Liver (tissue), 9 donors: ENCODE measurements around the gene IQGAP2. TPM values are rescaled to one million over a fixed set of nuclear protein-coding genes. Genes with fewer than 3 reads are reported as not detected.

ENCODE experiments used
- DNase-seq: peaks from one replicate; pipeline ENCODE4 v3.0.0-alpha.2; 2017; ENCODE audit warnings: low spot score
- H3K27ac ChIP-seq, 2 donors: one replicate each; pipeline ENCODE4 v1.7.0; 2013; ENCODE audit warnings: inconsistent platforms in 2 of 2, low read length in 2 of 2, control low read depth in 1 of 2, low read depth in 1 of 2, mild to moderate bottlenecking in 1 of 2
- H3K27me3 ChIP-seq, 4 donors: one replicate each; pipeline versions ENCODE4 v1.6.1 to v1.7.0; 2013; ENCODE audit warnings: low read length in 3 of 4, inconsistent platforms in 1 of 4, mild to moderate bottlenecking in 1 of 4, moderate library complexity in 1 of 4; ENCODE audit not compliant: control insufficient read depth in 4 of 4, insufficient read depth in 4 of 4
- H3K36me3 ChIP-seq, 4 donors: one replicate each; pipeline versions ENCODE4 v1.6.1 to v1.7.0; 2013; ENCODE audit warnings: low read length in 3 of 4, mild to moderate bottlenecking in 3 of 4, low read depth in 1 of 4, moderate library complexity in 1 of 4; ENCODE audit not compliant: control insufficient read depth in 4 of 4, insufficient read depth in 3 of 4
- H3K4me1 ChIP-seq, 4 donors: one replicate each; pipeline versions ENCODE4 v1.6.1 to v1.7.0; 2013; ENCODE audit warnings: low read length in 3 of 4, mild to moderate bottlenecking in 3 of 4, moderate library complexity in 1 of 4; ENCODE audit not compliant: control insufficient read depth in 4 of 4, insufficient read depth in 4 of 4
- H3K4me3 ChIP-seq, 3 donors: one replicate each; pipeline versions ENCODE4 v1.6.1 to v1.7.0; 2013; ENCODE audit warnings: low read length in 3 of 3, control low read depth in 1 of 3, low read depth in 1 of 3, mild to moderate bottlenecking in 1 of 3
- H3K9ac ChIP-seq, 2 donors: one replicate each; pipeline ENCODE4 v1.7.0; 2013; ENCODE audit warnings: low read length in 2 of 2, mild to moderate bottlenecking in 2 of 2, moderate library complexity in 2 of 2, control low read depth in 1 of 2, low read depth in 1 of 2
- H3K9me3 ChIP-seq, 4 donors: one replicate each; pipeline versions ENCODE4 v1.6.1 to v1.7.0; 2013; ENCODE audit warnings: low read length in 3 of 4; ENCODE audit not compliant: control insufficient read depth in 4 of 4
- EGR1 ChIP-seq, 2 donors: IDR thresholded peaks; 2 replicates each; pipeline ENCODE4 v1.6.1; 2016 to 2018; ENCODE audit warnings: antibody characterized with exemption in 2 of 2, low read depth in 2 of 2
- FOXA1 ChIP-seq: IDR thresholded peaks from 2 replicates; pipeline ENCODE4 v1.6.1; 2016; ENCODE audit warnings: antibody characterized with exemption
- FOXA2 ChIP-seq: IDR thresholded peaks from 2 replicates; pipeline ENCODE4 v1.6.1; 2016; ENCODE audit warnings: antibody characterized with exemption
- GABPA ChIP-seq, 2 donors: IDR thresholded peaks in 1 of 2; conservative IDR thresholded peaks in 1 of 2; 2 replicates each; pipeline ENCODE4 v1.6.1; 2016; ENCODE audit warnings: antibody characterized with exemption in 2 of 2, mild to moderate bottlenecking in 1 of 2, moderate library complexity in 1 of 2
- HNF4A ChIP-seq, 2 donors: conservative IDR thresholded peaks; 2 replicates each; pipeline ENCODE4 v1.6.1; 2016; ENCODE audit warnings: antibody characterized with exemption in 2 of 2, mild to moderate bottlenecking in 2 of 2
- HNF4G ChIP-seq: IDR thresholded peaks from 2 replicates; pipeline ENCODE4 v1.6.1; 2016; ENCODE audit warnings: antibody characterized with exemption
- JUND ChIP-seq, 2 donors: IDR thresholded peaks; 2 replicates each; pipeline ENCODE4 v1.6.1; 2016; ENCODE audit warnings: antibody characterized with exemption in 2 of 2
- NR2F2 ChIP-seq: IDR thresholded peaks from 2 replicates; pipeline ENCODE4 v1.6.1; 2016; ENCODE audit warnings: antibody characterized with exemption
- RXRA ChIP-seq, 2 donors: IDR thresholded peaks; 2 replicates each; pipeline ENCODE4 v1.6.1; 2017 to 2018; ENCODE audit warnings: antibody characterized with exemption in 2 of 2, mild to moderate bottlenecking in 1 of 2
- SP1 ChIP-seq: IDR thresholded peaks from 2 replicates; pipeline ENCODE4 v1.6.1; 2018; ENCODE audit warnings: antibody characterized with exemption, mild to moderate bottlenecking
- TAF1 ChIP-seq: conservative IDR thresholded peaks from 2 replicates; pipeline ENCODE4 v1.6.1; 2016; ENCODE audit warnings: antibody characterized with exemption, mild to moderate bottlenecking
- YY1 ChIP-seq: IDR thresholded peaks from 2 replicates; pipeline ENCODE4 v1.6.1; 2016; ENCODE audit warnings: antibody characterized with exemption, mild to moderate bottlenecking
- WGBS: extraction: QIAGEN DNeasy Blood & Tissue Kit; methylation state at CpG from one replicate; pipeline ENCODE4 v1.1.7; 2013; 5-methylcytosine and 5-hydroxymethylcytosine counted together
- polyA plus RNA-seq, 2 donors: library from polyadenylated mRNA; stranded (reverse) in 1 of 2; unstranded in 1 of 2; fragments of 200-250 nt in 1 of 2; fragments of >200 nt in 1 of 2; fragmentation: Nextera tagmentation in 1 of 2; extraction: Ambion mirVana in 1 of 2; gene quantifications; one replicate each; pipeline versions ENCODE4 v1.2.1 to v1.2.3, GENCODE V29; 2013 to 2015
- total RNA-seq, 2 donors: library from RNA; depleted of rRNA; stranded (reverse); fragments of >200 nt; gene quantifications; one replicate each; pipeline ENCODE4 v1.2.3, GENCODE V29; 2014
- TF ChIP-seq, protein P1 (sequence below): IDR thresholded peaks from 2 replicates; pipeline ENCODE4 v1.6.1; 2016; ENCODE audit warnings: antibody characterized with exemption
- TF ChIP-seq, protein P2 (sequence below): fragments of 150-350 bp; IDR thresholded peaks from 2 replicates; pipeline ENCODE4 v1.5.1; 2017; ENCODE audit warnings: improper control_type of control experiment, low read depth, low read length; ENCODE audit not compliant: missing input control
- TF ChIP-seq, protein P3 (sequence below): IDR thresholded peaks from 2 replicates; pipeline ENCODE4 v1.6.1; 2016; ENCODE audit warnings: antibody characterized with exemption
- TF ChIP-seq, protein P4 (sequence below): IDR thresholded peaks from 2 replicates; pipeline ENCODE4 v1.6.1; 2016; ENCODE audit warnings: antibody characterized with exemption
- donor health status: healthy.
- donor health status: healthy.
- donor health status: healthy.
- donor health status: healthy.
- donor health status: healthy.

The IQGAP2 gene
- total and polyA plus RNA-seq, 4 donors, result 41.5 to 205 (median 102) TPM

DNA sequence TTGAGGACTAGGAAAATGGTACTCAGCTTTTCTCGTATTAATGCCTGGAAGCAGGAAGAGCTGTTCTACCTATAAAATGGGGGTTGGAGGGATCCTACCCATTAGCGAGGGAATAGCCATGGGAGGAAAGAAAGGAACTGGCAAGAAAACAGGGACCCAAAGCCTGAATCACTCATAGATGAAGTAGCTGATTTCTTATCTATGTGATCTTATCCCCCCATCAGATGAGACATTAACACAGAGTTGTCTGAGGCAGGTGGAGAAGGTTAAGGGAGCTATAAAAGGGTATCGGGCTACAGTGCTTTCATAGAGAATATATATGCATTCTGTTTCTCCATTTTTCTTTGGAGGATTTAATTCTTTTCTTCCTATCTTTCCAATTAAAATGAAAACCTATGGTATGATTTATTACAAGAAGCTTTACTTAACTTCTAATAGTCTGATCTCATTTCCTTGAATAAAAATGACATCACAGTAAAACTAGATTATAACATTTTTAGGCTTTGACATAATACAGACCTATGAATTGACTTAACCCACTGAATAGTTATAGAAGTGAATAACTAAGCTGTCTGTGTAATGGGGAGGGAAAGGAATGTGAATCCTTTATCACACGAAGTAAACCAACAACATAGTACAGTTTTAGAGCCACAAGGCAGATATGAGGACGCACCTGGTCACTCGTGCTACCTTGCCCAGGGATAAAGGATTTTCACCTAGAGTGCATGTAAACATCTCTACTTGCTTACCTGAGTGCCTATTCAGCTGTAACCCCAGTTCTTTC lies 39.0 kb downstream of the IQGAP2 start:
- Histone ChIP-seq H3K4me1 (peaks cover 7 to 30% (median 20%) of the 10 kb centered on the region in 4 donors), H3K27ac (no peak overlapping the region), H3K9ac (no peak overlapping the region), H3K36me3 (no peaks in the 10 kb centered on the region), H3K27me3 (no peaks in the 10 kb centered on the region), H3K4me3 (no peak overlapping the region), H3K9me3 (no peaks in the 10 kb centered on the region)
- TF ChIP-seq GABPA (IDR thresholded peaks at IDR 0.05 in 1 of 2, conservative IDR thresholded peaks at IDR 0.05 in 1 of 2) (no peak), RXRA (IDR thresholded peaks at IDR 0.05) (no peak), TAF1 (no peak), NR2F2 (no peak), SP1 (no peak), HNF4G (no peak), FOXA2 (no peak), EGR1 (IDR thresholded peaks at IDR 0.05; ENCODE audit: low read depth in 2 of 2) (no peak), JUND (IDR thresholded peaks at IDR 0.05) (no peak), YY1 (no peak), HNF4A (conservative IDR thresholded peaks at IDR 0.05) (no peak)
- TF ChIP-seq, protein P1, sequence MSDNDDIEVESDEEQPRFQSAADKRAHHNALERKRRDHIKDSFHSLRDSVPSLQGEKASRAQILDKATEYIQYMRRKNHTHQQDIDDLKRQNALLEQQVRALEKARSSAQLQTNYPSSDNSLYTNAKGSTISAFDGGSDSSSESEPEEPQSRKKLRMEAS, result no peak
- TF ChIP-seq, protein P2, sequence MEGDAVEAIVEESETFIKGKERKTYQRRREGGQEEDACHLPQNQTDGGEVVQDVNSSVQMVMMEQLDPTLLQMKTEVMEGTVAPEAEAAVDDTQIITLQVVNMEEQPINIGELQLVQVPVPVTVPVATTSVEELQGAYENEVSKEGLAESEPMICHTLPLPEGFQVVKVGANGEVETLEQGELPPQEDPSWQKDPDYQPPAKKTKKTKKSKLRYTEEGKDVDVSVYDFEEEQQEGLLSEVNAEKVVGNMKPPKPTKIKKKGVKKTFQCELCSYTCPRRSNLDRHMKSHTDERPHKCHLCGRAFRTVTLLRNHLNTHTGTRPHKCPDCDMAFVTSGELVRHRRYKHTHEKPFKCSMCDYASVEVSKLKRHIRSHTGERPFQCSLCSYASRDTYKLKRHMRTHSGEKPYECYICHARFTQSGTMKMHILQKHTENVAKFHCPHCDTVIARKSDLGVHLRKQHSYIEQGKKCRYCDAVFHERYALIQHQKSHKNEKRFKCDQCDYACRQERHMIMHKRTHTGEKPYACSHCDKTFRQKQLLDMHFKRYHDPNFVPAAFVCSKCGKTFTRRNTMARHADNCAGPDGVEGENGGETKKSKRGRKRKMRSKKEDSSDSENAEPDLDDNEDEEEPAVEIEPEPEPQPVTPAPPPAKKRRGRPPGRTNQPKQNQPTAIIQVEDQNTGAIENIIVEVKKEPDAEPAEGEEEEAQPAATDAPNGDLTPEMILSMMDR, result no peak
- no peak for DNase-seq
- WGBS, result 88% methylated on average over 6 of the region's 6 CpGs

DNA sequence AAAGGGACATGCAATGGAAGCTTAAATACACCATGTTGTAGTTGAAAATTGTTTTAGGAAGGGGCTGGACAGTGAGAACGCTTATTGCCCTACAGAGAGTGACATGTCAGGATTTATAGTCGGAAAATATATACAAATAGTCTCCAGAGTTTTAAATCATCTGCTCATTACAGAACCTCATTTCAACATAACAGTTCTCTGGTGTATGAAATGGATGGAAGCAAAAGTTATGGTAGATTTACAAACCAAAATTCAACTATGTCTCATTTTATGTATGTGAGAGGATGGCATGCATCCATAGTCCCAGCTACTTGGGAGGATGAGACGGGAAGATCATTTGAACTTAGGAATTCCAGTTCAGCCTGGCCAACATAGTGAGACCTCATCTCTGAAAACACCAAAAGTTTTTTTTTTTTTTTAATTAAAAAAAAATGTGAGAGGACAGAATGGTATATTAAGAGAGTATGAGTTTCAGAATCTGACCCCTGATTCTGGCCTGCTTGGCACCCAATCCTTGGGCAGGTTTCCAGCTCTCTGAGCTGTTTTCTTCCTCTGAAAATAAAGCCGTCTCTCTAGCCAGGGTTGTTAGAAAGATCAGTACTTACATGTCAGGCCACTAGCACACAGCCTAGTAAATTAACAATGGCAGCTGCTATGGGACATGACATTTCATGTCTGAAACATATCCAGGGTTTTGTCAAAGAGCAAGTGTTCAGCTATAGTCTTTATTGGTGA lies 40.1 kb downstream of the IQGAP2 start:
- no peak overlapping the region for H3K27ac ChIP-seq
- H3K4me1 ChIP-seq, result peaks cover 7 to 26% (median 16%) of the 10 kb centered on the region in 4 donors
- no peaks in the 10 kb centered on the region for H3K36me3 ChIP-seq
- no peak overlapping the region for H3K4me3 ChIP-seq
- WGBS, result 69% methylated on average over 4 of the region's 4 CpGs
- no peak overlapping the region for H3K9ac ChIP-seq
- no peak for DNase-seq
- H3K27me3 ChIP-seq, result no peaks in the 10 kb centered on the region
- TF ChIP-seq FOXA2, result no peak
- TF ChIP-seq, protein P2, result no peak
- no peak for TF ChIP-seq TAF1
- no peak for TF ChIP-seq JUND (IDR thresholded peaks at IDR 0.05)
- TF ChIP-seq EGR1 (IDR thresholded peaks at IDR 0.05; ENCODE audit: low read depth in 2 of 2), result no peak
- TF ChIP-seq GABPA (IDR thresholded peaks at IDR 0.05 in 1 of 2, conservative IDR thresholded peaks at IDR 0.05 in 1 of 2), result no peak
- no peak for TF ChIP-seq FOXA1
- TF ChIP-seq, protein P3, sequence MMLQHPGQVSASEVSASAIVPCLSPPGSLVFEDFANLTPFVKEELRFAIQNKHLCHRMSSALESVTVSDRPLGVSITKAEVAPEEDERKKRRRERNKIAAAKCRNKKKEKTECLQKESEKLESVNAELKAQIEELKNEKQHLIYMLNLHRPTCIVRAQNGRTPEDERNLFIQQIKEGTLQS, result no peak
- no peak for TF ChIP-seq HNF4G
- TF ChIP-seq, protein P4, sequence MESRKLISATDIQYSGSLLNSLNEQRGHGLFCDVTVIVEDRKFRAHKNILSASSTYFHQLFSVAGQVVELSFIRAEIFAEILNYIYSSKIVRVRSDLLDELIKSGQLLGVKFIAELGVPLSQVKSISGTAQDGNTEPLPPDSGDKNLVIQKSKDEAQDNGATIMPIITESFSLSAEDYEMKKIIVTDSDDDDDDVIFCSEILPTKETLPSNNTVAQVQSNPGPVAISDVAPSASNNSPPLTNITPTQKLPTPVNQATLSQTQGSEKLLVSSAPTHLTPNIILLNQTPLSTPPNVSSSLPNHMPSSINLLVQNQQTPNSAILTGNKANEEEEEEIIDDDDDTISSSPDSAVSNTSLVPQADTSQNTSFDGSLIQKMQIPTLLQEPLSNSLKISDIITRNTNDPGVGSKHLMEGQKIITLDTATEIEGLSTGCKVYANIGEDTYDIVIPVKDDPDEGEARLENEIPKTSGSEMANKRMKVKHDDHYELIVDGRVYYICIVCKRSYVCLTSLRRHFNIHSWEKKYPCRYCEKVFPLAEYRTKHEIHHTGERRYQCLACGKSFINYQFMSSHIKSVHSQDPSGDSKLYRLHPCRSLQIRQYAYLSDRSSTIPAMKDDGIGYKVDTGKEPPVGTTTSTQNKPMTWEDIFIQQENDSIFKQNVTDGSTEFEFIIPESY, result no peak
- no peak for TF ChIP-seq HNF4A (conservative IDR thresholded peaks at IDR 0.05)
- no peaks in the 10 kb centered on the region for H3K9me3 ChIP-seq
